Gastroesophageal sphincter (tissue), 4 donors: ENCODE data around the gene CCNI. TPM values are rescaled to one million over a fixed set of nuclear protein-coding genes. Genes with fewer than 3 reads are reported as not detected.
"Not testable (repeated sequence)": the region's sequence is repeated elsewhere in the genome, so short reads cannot be mapped to it uniquely, and the experiment has no call there.

ENCODE experiments used
- ATAC-seq: fragments of 150-250 bp; one replicate; pipeline ENCODE4 v1.9.1; 2016; ENCODE audit warnings: mild to moderate bottlenecking, moderate library complexity
- H3K27ac ChIP-seq, 4 donors: fragments of 200-600 bp; sonication (generic) in 3 of 4; 1 replicate in 3 of 4; 2 replicates in 1 of 4; pipeline ENCODE4 v1.5.1; 2016 to 2019
- H3K27me3 ChIP-seq: fragments of 200-600 bp; sonication (generic); one replicate; pipeline ENCODE4 v1.5.1; 2019
- H3K36me3 ChIP-seq, 2 donors: fragments of 200-600 bp; sonication (generic); one replicate each; pipeline ENCODE4 v1.5.1; 2019; ENCODE audit warnings: control low read depth in 1 of 2
- H3K4me1 ChIP-seq, 3 donors: fragments of 200-600 bp; sonication (generic); 1 replicate in 2 of 3; 2 replicates in 1 of 3; pipeline ENCODE4 v1.5.1; 2016 to 2019; ENCODE audit warnings: control low read depth in 2 of 3
- H3K4me3 ChIP-seq, 2 donors: fragments of 200-600 bp; sonication (generic); one replicate each; pipeline ENCODE4 v1.5.1; 2019; ENCODE audit warnings: mild to moderate bottlenecking in 1 of 2, moderate library complexity in 1 of 2
- H3K9me3 ChIP-seq, 3 donors: fragments of 200-600 bp; sonication (generic); one replicate each; pipeline ENCODE4 v1.5.1; 2017 to 2019; ENCODE audit warnings: control low read depth in 2 of 3
- CTCF ChIP-seq, 4 experiments: fragments of 200-600 bp in 2 of 4; fragments of 450-650 bp in 2 of 4; sonication (generic) in 1 of 4; IDR thresholded peaks; one replicate each; pipeline ENCODE4 v1.5.1; 2017 to 2019; ENCODE audit warnings: antibody characterized with exemption in 4 of 4, mild to moderate bottlenecking in 2 of 4, moderate library complexity in 2 of 4
- EP300 ChIP-seq: sonication (generic); formaldehyde crosslinking; IDR thresholded peaks from one replicate; pipeline ENCODE4 v1.6.1; 2017; ENCODE audit warnings: antibody characterized with exemption, mild to moderate bottlenecking
- POLR2A ChIP-seq, 2 donors: fragments of 450-650 bp; IDR thresholded peaks; one replicate each; pipeline ENCODE4 v1.6.1; 2017; ENCODE audit warnings: antibody characterized with exemption in 2 of 2, mild to moderate bottlenecking in 2 of 2, moderate library complexity in 1 of 2
- POLR2AphosphoS5 ChIP-seq: sonication (generic); formaldehyde crosslinking; IDR thresholded peaks from one replicate; pipeline ENCODE4 v1.6.1; 2017; ENCODE audit warnings: antibody characterized with exemption
- WGBS, 2 donors: methylation state at CpG; one replicate each; pipeline ENCODE4 v1.1.5; 2018; ENCODE audit warnings: low coverage in 1 of 2; 5-methylcytosine and 5-hydroxymethylcytosine counted together
- total RNA-seq, 4 donors: library from RNA; depleted of rRNA; stranded (reverse); fragments of >200 nt; gene quantifications; one replicate each; pipeline ENCODE4 v1.1.0, GENCODE V29; 2016

Gene CCNI
- total RNA-seq, 4 donors from 2014 or later = 307 to 378 (median 358) TPM

DNA sequence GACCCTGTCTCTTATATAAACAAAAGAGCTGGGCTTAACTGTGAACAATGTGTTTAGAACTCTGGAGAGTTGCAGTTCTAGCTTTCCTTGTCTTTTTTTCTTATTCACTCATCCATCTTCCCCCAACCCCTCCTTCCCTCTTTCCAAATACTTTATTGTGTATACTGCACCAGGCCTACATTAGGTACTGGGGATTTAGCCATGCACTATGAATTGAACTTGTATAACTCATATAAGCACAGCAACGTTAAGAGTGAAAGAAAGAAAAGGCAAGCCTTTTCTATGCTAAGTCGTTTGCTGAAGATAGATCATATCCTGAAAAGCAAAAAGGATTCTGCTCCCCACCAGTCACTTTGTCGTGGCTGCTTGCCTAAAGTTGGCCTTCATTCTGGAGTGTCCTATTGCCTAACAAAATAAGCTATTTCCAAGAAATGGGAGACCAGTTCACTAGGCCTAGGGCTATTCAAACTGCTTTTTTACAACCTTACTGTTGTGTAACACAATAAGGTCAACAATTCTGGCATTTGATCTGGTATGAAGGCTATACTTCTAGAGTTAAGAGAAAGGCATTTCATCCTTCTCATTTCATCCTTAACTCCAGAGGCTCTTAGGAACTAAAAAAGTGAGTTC, 32.2 kb downstream of the CCNI start:
- no peak overlapping the region for H3K4me3 ChIP-seq
- TF ChIP-seq POLR2AphosphoS5 = peak; percentile 48
- no peak for TF ChIP-seq EP300
- no peaks in the 10 kb centered on the region for H3K9me3 ChIP-seq
- no peaks in the 10 kb centered on the region for H3K27me3 ChIP-seq
- WGBS, 2 donors = 47 to 61% methylated on average over 2 to 3 of the region's 3 CpGs
- H3K36me3 ChIP-seq = peaks cover 2 to 49% of the 10 kb centered on the region in 2 donors
- peak overlapping the region in 3 of 4 donors; percentile 21 to 33 (median 27) for H3K27ac ChIP-seq
- peak; percentile 86 for ATAC-seq
- peaks cover 0 to 18% (median 4%) of the 10 kb centered on the region in 3 donors for H3K4me1 ChIP-seq

DNA sequence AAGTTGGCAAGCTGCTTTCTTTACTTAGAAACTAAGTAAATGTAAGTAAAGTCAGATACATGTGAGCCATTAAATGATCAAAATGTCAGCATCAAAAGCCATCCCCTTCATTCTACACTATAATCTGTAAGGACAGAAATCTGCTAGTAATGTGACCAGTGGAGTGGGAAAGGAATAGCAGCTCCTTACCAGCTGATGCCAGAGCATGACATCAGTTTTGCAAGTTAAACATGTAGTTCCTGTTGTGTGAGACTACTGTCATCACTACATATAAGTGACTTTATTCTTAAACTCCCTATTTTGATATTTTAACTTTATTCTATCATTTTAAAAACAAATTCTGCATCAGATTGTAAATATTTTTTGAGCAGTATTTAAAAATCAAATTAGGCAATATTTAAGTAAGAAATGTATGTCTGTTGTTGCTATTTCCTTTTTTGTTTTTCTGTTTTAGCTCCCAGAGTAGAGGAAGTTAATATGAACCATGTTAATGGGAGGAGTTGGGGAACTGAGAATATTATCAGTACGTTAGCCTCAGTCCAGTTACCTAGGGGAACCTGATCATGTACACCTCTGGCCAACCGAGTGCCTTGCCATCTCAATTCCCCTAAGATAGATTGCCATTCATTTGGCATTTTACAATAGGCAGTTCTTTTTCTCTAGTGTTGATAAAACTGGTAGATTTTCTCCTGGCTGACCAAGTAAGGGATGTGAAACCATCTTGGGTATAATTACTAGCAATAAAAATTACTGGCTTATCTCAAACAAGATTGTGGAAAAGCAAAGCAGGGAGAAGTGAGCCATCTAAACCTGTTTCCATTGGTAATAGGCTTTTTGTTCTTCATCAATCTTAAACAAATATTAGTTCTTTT, 34.7 kb downstream of the CCNI start:
- WGBS, 2 donors = 79% methylated on average over 2 of the region's 2 CpGs; no CpG with 5 or more reads in 1 of the 2 donors
- peaks cover 0 to 47% of the 10 kb centered on the region in 2 donors for H3K36me3 ChIP-seq
- H3K9me3 ChIP-seq = no peaks in the 10 kb centered on the region
- H3K4me1 ChIP-seq = peaks cover 0 to 18% (median 4%) of the 10 kb centered on the region in 3 donors
- no peaks in the 10 kb centered on the region for H3K27me3 ChIP-seq
- no peak overlapping the region for H3K4me3 ChIP-seq
- TF ChIP-seq CTCF (IDR thresholded peaks at IDR 0.05) (no peak), POLR2A (IDR thresholded peaks at IDR 0.05) (no peak), EP300 (no peak), POLR2AphosphoS5 (no peak)
- H3K27ac ChIP-seq = no peak overlapping the region
- no peak for ATAC-seq

DNA sequence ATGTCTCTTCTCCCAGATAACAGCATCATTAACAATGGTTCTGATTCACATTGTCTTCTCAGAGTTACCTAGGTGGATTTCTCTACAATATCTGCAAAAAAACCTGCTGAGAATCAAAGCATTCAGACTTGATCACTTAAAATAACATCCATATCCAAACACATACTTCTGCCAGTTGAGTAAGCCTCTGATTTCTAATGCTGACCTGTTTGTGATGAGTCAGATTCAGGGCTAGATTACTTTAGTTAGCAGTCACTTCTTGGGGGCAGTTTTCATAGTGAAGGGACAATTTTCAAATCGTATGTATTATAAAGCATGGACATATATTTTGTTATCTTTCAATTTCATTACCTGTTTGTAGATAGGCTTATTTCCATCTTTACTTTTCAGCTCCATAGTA, 35.5 kb downstream of the CCNI start:
- Histone ChIP-seq H3K27ac (no peak overlapping the region), H3K4me3 (no peak overlapping the region), H3K27me3 (no peaks in the 10 kb centered on the region), H3K9me3 (no peaks in the 10 kb centered on the region), H3K4me1 (peaks cover 0 to 18% (median 4%) of the 10 kb centered on the region in 3 donors), H3K36me3 (peaks cover 0 to 51% of the 10 kb centered on the region in 2 donors)
- TF ChIP-seq CTCF (IDR thresholded peaks at IDR 0.05) (no peak), POLR2AphosphoS5 (no peak), EP300 (no peak), POLR2A (IDR thresholded peaks at IDR 0.05) (no peak)
- WGBS, 2 donors = 64 to 82% methylated on average over 1 of the region's 1 CpG
- no peak for ATAC-seq

DNA sequence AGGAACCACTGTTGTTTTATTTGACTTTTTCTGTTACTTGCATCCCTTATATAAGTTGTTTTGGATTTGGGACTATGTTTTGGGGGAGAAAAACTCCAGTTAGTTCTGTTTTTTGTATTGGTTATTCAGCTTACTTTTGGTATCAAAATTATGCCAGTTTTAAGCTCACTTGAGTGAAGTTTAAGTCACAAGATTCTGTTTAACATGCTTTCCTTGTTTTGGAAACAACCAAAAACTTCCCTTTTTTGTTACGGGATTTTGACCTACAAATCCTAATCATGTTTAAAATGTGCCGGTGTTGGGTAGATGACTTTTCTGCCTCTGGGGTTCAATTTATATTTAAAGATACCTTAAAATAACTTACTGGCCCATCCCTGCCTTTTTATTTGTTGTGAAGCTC, 36.0 kb downstream of the CCNI start:
- Histone ChIP-seq H3K9me3 (no peaks in the 10 kb centered on the region), H3K27ac (no peak overlapping the region), H3K27me3 (no peaks in the 10 kb centered on the region), H3K4me1 (peaks cover 0 to 14% (median 4%) of the 10 kb centered on the region in 3 donors), H3K4me3 (no peak overlapping the region), H3K36me3 (peaks cover 0 to 56% of the 10 kb centered on the region in 2 donors)
- ATAC-seq = no peak
- WGBS, 2 donors = 79 to 100% methylated on average over 2 of the region's 2 CpGs
- TF ChIP-seq EP300 (no peak), CTCF (IDR thresholded peaks at IDR 0.05) (no peak), POLR2A (IDR thresholded peaks at IDR 0.05) (no peak), POLR2AphosphoS5 (no peak)

DNA sequence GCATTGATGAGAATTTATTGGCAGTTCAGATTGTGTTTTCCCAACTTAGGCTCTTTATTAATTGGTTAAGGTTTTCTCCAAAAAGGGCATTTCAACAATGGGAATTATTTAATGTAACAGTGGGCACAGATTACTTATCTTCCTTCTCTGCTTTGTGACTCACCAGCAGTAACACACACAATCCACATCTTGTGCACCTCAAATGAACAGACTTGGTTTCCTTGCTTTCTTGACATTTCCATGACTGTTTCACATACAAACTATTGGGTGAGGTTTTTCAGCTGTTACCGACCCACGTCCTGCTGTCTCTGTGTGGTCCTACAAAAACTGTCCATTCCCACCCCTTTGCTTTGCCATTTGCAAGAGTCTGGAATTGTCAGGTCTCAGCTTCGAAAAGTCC, 38.1 kb downstream of the CCNI start:
- H3K27ac ChIP-seq = no peak overlapping the region
- H3K27me3 ChIP-seq = no peaks in the 10 kb centered on the region
- H3K9me3 ChIP-seq = no peaks in the 10 kb centered on the region
- TF ChIP-seq CTCF (IDR thresholded peaks at IDR 0.05) (no peak), POLR2AphosphoS5 (no peak), POLR2A (IDR thresholded peaks at IDR 0.05) (no peak), EP300 (no peak)
- ATAC-seq = no peak
- H3K36me3 ChIP-seq = peaks cover 0 to 76% of the 10 kb centered on the region in 2 donors
- no peak overlapping the region for H3K4me3 ChIP-seq
- WGBS, 2 donors = 74 to 76% methylated on average over 2 to 3 of the region's 3 CpGs
- no peaks in the 10 kb centered on the region for H3K4me1 ChIP-seq

GRCh38 chr4:77037168-77037567, 38.6 kb downstream of the CCNI start:
- not testable (repeated sequence) for H3K27ac ChIP-seq, ATAC-seq, H3K27me3 ChIP-seq, H3K4me1 ChIP-seq, H3K4me3 ChIP-seq, H3K9me3 ChIP-seq
- H3K36me3 ChIP-seq = peaks cover 0 to 82% of the 10 kb centered on the region in 2 donors
- 88% methylated on average over 5 of the region's 5 CpGs; no CpG with 5 or more reads in 1 of the 2 donors for WGBS, 2 donors
